K562 (cell line): ENCODE data around the gene SIGLEC9. TPM values are rescaled to one million over a fixed set of nuclear protein-coding genes. Genes with fewer than 3 reads are reported as not detected.

Experiments
- ATAC-seq: fragments of 200-7000 bp; cut with Tn5 transposase; 3 replicates; pipeline ENCODE4 v1.9.1; 2020; ENCODE audit warnings: moderate library complexity
- BruUV-seq: library from RNA; stranded (reverse); fragments of 400-500 nt; replicated peaks from 2 replicates; lab custom pipeline; 2021; lab: Mats Ljungman, UMichigan
- CTCF ChIA-PET: fragments of 300-600 bp; formaldehyde crosslinking; extraction: SDS; loops from one replicate; lab custom pipeline; 2021; ENCODE audit warnings: low intra/inter-chr PET ratio; lab: Yijun Ruan, JAX
- POLR2A ChIA-PET: fragments of 300-600, 350-650 bp; sonication (Branson Sonifier 250); formaldehyde crosslinking; extraction: SDS; loops from one replicate; lab custom pipeline; 2021; ENCODE audit warnings: antibody characterized with exemption, inconsistent platforms; lab: Yijun Ruan, JAX
- DNase-seq, 4 experiments: peaks; one replicate each; pipeline versions ENCODE4 v3.0.0 to v3.0.0-alpha.2; 2011 to 2018; ENCODE audit warnings: low spot score in 3 of 4, mixed read lengths in 3 of 4; ENCODE audit errors: extremely low read depth in 1 of 4
- FAIRE-seq: peaks from 2 replicates; lab custom pipeline; 2011; peaks lifted over from hg19 to GRCh38; lab: Jason Lieb, UNC
- H2AFZ ChIP-seq: 2 replicates; pipeline ENCODE4 v1.6.0; 2011; ENCODE audit warnings: low read depth, low read length, control low read depth, inconsistent platforms
- H3K27ac ChIP-seq: fragments of 200-600 bp; 3 replicates; pipeline ENCODE4 v1.8.0; 2011; ENCODE audit warnings: low read depth, mild to moderate bottlenecking, control low read depth, inconsistent platforms, low read length, moderate library complexity, mixed read lengths; ENCODE audit errors: extremely low read depth
- H3K27me3 ChIP-seq, 2 experiments: fragments of 300-600 bp in 1 of 2; 2 replicates in 1 of 2; 3 replicates in 1 of 2; pipeline versions ENCODE4 v1.6.0 to v1.8.0; 2011; ENCODE audit warnings: inconsistent platforms in 2 of 2, low read length in 2 of 2, mild to moderate bottlenecking in 1 of 2, mixed read lengths in 1 of 2, moderate library complexity in 1 of 2; ENCODE audit not compliant: control insufficient read depth in 2 of 2, insufficient read depth in 2 of 2
- H3K36me3 ChIP-seq: fragments of 300-600 bp; 3 replicates; pipeline ENCODE4 v1.8.0; 2011; ENCODE audit warnings: mild to moderate bottlenecking, low read length, inconsistent platforms; ENCODE audit not compliant: control insufficient read depth, insufficient read depth
- H3K4me1 ChIP-seq, 2 experiments: fragments of 200-600 bp in 1 of 2; replicated peaks in 1 of 2; 2 replicates in 1 of 2; 3 replicates in 1 of 2; pipeline versions ENCODE4 v1.5.1 to v1.8.0; 2011; ENCODE audit warnings: inconsistent platforms in 2 of 2, low read length in 2 of 2, mild to moderate bottlenecking in 1 of 2, mixed read lengths in 1 of 2, moderate library complexity in 1 of 2; ENCODE audit not compliant: control insufficient read depth in 2 of 2, insufficient read depth in 2 of 2
- H3K4me2 ChIP-seq: 2 replicates; pipeline ENCODE4 v1.6.1; 2011; ENCODE audit warnings: low read length, control low read depth, inconsistent platforms, mixed read lengths; ENCODE audit not compliant: insufficient read depth
- H3K4me3 ChIP-seq: fragments of 200-600 bp; sonication (generic), shearing (Covaris generic); 2 replicates; pipeline ENCODE4 v1.5.1; 2016; ENCODE audit warnings: control low read depth, inconsistent platforms
- H3K79me2 ChIP-seq: fragments of 200-600 bp; 3 replicates; pipeline ENCODE4 v1.8.0; 2011; ENCODE audit warnings: low read length, inconsistent platforms; ENCODE audit not compliant: control insufficient read depth, insufficient read depth
- H3K9ac ChIP-seq, 2 experiments: 2 replicates each; pipeline versions ENCODE4 v1.6.0 to v1.6.1; 2011; ENCODE audit warnings: low read depth in 2 of 2, low read length in 2 of 2, control low read depth in 1 of 2, inconsistent platforms in 1 of 2, mild to moderate bottlenecking in 1 of 2, mixed read lengths in 1 of 2; ENCODE audit not compliant: insufficient read depth in 1 of 2
- H3K9me1 ChIP-seq: one replicate; pipeline ENCODE4 v1.6.0; 2011; ENCODE audit warnings: inconsistent platforms, mild to moderate bottlenecking, low read length, moderate library complexity; ENCODE audit not compliant: control insufficient read depth, insufficient read depth
- H3K9me3 ChIP-seq: replicated peaks from 2 replicates; pipeline ENCODE4 v1.5.1; 2011; ENCODE audit warnings: low read depth, low read length, inconsistent platforms; ENCODE audit not compliant: control insufficient read depth, insufficient read depth
- H4K20me1 ChIP-seq: replicated peaks from 2 replicates; pipeline ENCODE4 v1.6.1; 2011; ENCODE audit warnings: low read length, inconsistent platforms, mixed read lengths; ENCODE audit not compliant: control insufficient read depth, insufficient read depth
- CBX1 ChIP-seq: sonication (generic); IDR thresholded peaks from 2 replicates; pipeline ENCODE4 v1.6.1; 2016; ENCODE audit warnings: antibody characterized with exemption, low read depth, mild to moderate bottlenecking
- KLF16 ChIP-seq: IDR thresholded peaks from 2 replicates; pipeline ENCODE4 v1.6.1; 2016; ENCODE audit warnings: antibody characterized with exemption
- MLLT1 ChIP-seq, 2 experiments: fragments of 450-650 bp; IDR thresholded peaks; 2 replicates each; pipeline ENCODE4 v1.6.1; 2016
- POLR3A ChIP-seq: IDR thresholded peaks from 2 replicates; pipeline ENCODE4 v1.6.1; 2011; ENCODE audit warnings: borderline replicate concordance, mild to moderate bottlenecking, moderate library complexity; ENCODE audit not compliant: insufficient read length, insufficient read depth; ENCODE audit errors: extremely low read depth
- ZNF24 ChIP-seq: fragments of 450-650 bp; IDR thresholded peaks from 2 replicates; pipeline ENCODE4 v1.6.1; 2016
- ZNF668 ChIP-seq: fragments of 250-450 bp; sonication (Bioruptor Pico); IDR thresholded peaks from 2 replicates; pipeline ENCODE4 v1.8.0; 2022; ENCODE audit warnings: mild to moderate bottlenecking, inconsistent platforms
- WGBS: fragments of 100-300 bp; shearing (Covaris generic); methylation state at CpG from one replicate; pipeline ENCODE4 v1.1.6; 2016; ENCODE audit warnings: low coverage, mixed read lengths; ENCODE audit not compliant: insufficient coverage; ENCODE audit errors: missing lambda C conversion rate; 5-methylcytosine and 5-hydroxymethylcytosine counted together
- in situ Hi-C: fragments of 300-500 bp; cut with MboI; formaldehyde crosslinking; loops from 4 replicates; pipeline ENCODE4 v1.15.0; 2018; ENCODE audit warnings: inconsistent platforms, mixed read lengths
- intact Hi-C: fragments of 100-400 bp; cut with micrococcal nuclease; formaldehyde crosslinking; loops from 2 replicates; pipeline ENCODE4 v1.14.2; 2022
- polyA plus RNA-seq, 8 experiments: library from polyadenylated mRNA; depleted of rRNA in 4 of 8; stranded (reverse) in 5 of 8; unstranded in 3 of 8; fragments of >200 nt; fragmentation: Nextera tagmentation in 2 of 8; fragmentation: Illumina TruSeq in 1 of 8; extraction: Ambion mirVana in 2 of 8; extraction: Trizol in 1 of 8; gene quantifications; 2 replicates each; pipeline versions ENCODE4 v1.2.1 to v1.2.3, GENCODE V29; 2011 to 2014; ENCODE audit warnings: inconsistent platforms in 1 of 8, missing spikeins in 1 of 8
- total RNA-seq, 7 experiments: library from RNA; depleted of rRNA in 6 of 7; stranded (reverse); fragments of >200 nt in 6 of 7; fragmentation: Illumina TruSeq in 2 of 7; extraction: Trizol in 2 of 7; gene quantifications; 2 replicates each; pipeline versions ENCODE4 v1.2.1 to v1.2.3, GENCODE V29; 2011 to 2021; ENCODE audit warnings: low replicate concordance in 1 of 7

The SIGLEC9 gene
- total and polyA plus RNA-seq, 9 of the 15 experiments (the other 6 are each of a cell fraction or from before 2014, with no cell fraction given), result 0.09 to 0.34 (median 0.22) TPM; not detected in 4

- FAIRE-seq (no peak), ATAC-seq (no peak), DNase-seq (no peak)
- no peaks in the 10 kb centered on the region for H3K9me3 ChIP-seq
- BruUV-seq, result no TSS peak
- CTCF ChIA-PET, result interaction anchor here (0.7 to 1.4 kb wide), 2 partner anchors 71 to 394 kb away, joined by 3 to 4 read pairs; no protein-coding TSS in a partner anchor
- no peak for TF ChIP-seq MLLT1 (IDR thresholded peaks at IDR 0.05)
- TF ChIP-seq ZNF24, result no peak
- TF ChIP-seq ZNF668 (CRISPR knock-in tag), result no peak
- TF ChIP-seq CBX1, result no peak
- TF ChIP-seq POLR3A, result no peak
- no peak for TF ChIP-seq KLF16
- no peak overlapping the region for H3K4me2 ChIP-seq
- H3K9me1 ChIP-seq, result peaks cover 5% of the 10 kb centered on the region
- peaks cover 27% of the 10 kb centered on the region; the same call in 2 of the 3 replicates for H3K36me3 ChIP-seq
- POLR2A ChIA-PET, result interaction anchor here (0.6 kb wide), 1 partner anchor 306 kb away, joined by 3 read pairs; no protein-coding TSS in a partner anchor
- no peak overlapping the region for H3K9ac ChIP-seq
- H3K4me3 ChIP-seq, result no peak overlapping the region
- H2AFZ ChIP-seq, result no peak overlapping the region
- no peaks in the 10 kb centered on the region; a peak in 2 of 5 replicates for H3K27me3 ChIP-seq
- H3K27ac ChIP-seq, result no peak overlapping the region
- 0 out of 3 replicates have a peak, but pooled peaks cover 4% of the 10 kb centered on the region for H3K79me2 ChIP-seq
- WGBS, result 80% methylated on average over 2 of the region's 78 CpGs
- peaks cover 8% of the 10 kb centered on the region for H4K20me1 ChIP-seq
- in situ Hi-C loops, result loop anchor here (10.0 kb wide), 1 partner anchor 394 kb away; no protein-coding TSS in a partner anchor
- H3K4me1 ChIP-seq, result no peaks in the 10 kb centered on the region; a peak in 1 of 5 replicates
- intact Hi-C loops, result no loop called here
Measured at GRCh38 chr19:51098365-51099046, 26.2 kb upstream of the SIGLEC9 start.
